WTC11 (cell line): ENCODE measurements around the gene LOXL3. TPM values are rescaled to one million over a fixed set of nuclear protein-coding genes. Genes with fewer than 3 reads are reported as not detected.

Experiments
- ATAC-seq: fragments of 200-7000 bp; cut with Tn5 transposase; 2 replicates; pipeline ENCODE4 v1.10.0; 2021; ENCODE audit warnings: mild to moderate bottlenecking, moderate library complexity
- CTCF ChIA-PET: fragments of 300-600 bp; sonication (Branson Sonifier 250); formaldehyde crosslinking; loops from one replicate; lab custom pipeline; 2021; ENCODE audit warnings: antibody characterized with exemption; lab: Charles Lee
- POLR2A ChIA-PET: fragments of 350-600 bp; sonication (Branson Sonifier 250); formaldehyde crosslinking; loops from one replicate; lab custom pipeline; 2021; ENCODE audit warnings: antibody characterized with exemption; lab: Charles Lee
- DNase-seq: peaks from one replicate; pipeline ENCODE4 v3.0.0; 2021; ENCODE audit warnings: low spot score
- H3K27ac Mint-ChIP-seq: 2 replicates; pipeline ENCODE4 v1.8.0; 2021; ENCODE audit warnings: mixed read lengths
- H3K27me3 Mint-ChIP-seq: 2 replicates; pipeline ENCODE4 v1.8.0; 2021; ENCODE audit warnings: low read depth, mild to moderate bottlenecking, moderate library complexity, mixed read lengths
- H3K36me3 Mint-ChIP-seq: 2 replicates; pipeline ENCODE4 v1.8.0; 2021; ENCODE audit warnings: mixed read lengths
- H3K4me1 Mint-ChIP-seq: 2 replicates; pipeline ENCODE4 v1.8.0; 2022; ENCODE audit warnings: mixed read lengths
- H3K4me3 Mint-ChIP-seq: 2 replicates; pipeline ENCODE4 v1.8.0; 2021; ENCODE audit warnings: mild to moderate bottlenecking, moderate library complexity, mixed read lengths
- H3K9me3 Mint-ChIP-seq: 2 replicates; pipeline ENCODE4 v1.8.0; 2021; ENCODE audit warnings: mixed read lengths
- AFF4 ChIP-seq: sonication (generic); formaldehyde crosslinking; IDR thresholded peaks from 2 replicates; pipeline ENCODE4 v1.8.1; 2023; ENCODE audit warnings: mild to moderate bottlenecking, missing genetic modification reagents, borderline replicate concordance
- CTCF ChIP-seq: fragments of 200-600 bp; IDR thresholded peaks from 2 replicates; pipeline ENCODE4 v1.8.0; 2022; ENCODE audit warnings: antibody characterized with exemption
- FOXJ3 ChIP-seq: sonication (generic); formaldehyde crosslinking; IDR thresholded peaks from 2 replicates; pipeline ENCODE4 v1.9.0; 2021; ENCODE audit warnings: missing genetic modification reagents, mild to moderate bottlenecking, borderline replicate concordance
- GABPB1 ChIP-seq: sonication (generic); formaldehyde crosslinking; IDR thresholded peaks from 2 replicates; pipeline ENCODE4 v1.8.1; 2023; ENCODE audit warnings: mild to moderate bottlenecking, missing genetic modification reagents
- GRHL2 ChIP-seq: fragments of 250-450 bp; sonication (Bioruptor Pico); IDR thresholded peaks from 2 replicates; pipeline ENCODE4 v1.8.0; 2022; ENCODE audit warnings: mild to moderate bottlenecking, moderate library complexity; ENCODE audit not compliant: insufficient replicate concordance, severe bottlenecking
- MYBL2 ChIP-seq: sonication (generic); formaldehyde crosslinking; IDR thresholded peaks from 2 replicates; pipeline ENCODE4 v1.8.1; 2023; ENCODE audit warnings: mild to moderate bottlenecking, moderate library complexity, missing genetic modification reagents
- NR2C2 ChIP-seq: sonication (generic); formaldehyde crosslinking; IDR thresholded peaks from 2 replicates; pipeline ENCODE4 v1.8.0; 2022; ENCODE audit warnings: mild to moderate bottlenecking, missing genetic modification reagents
- PREB ChIP-seq: sonication (generic); formaldehyde crosslinking; IDR thresholded peaks from 2 replicates; pipeline ENCODE4 v1.8.1; 2022; ENCODE audit warnings: mild to moderate bottlenecking, missing genetic modification reagents, moderate library complexity, borderline replicate concordance
- TEAD4 ChIP-seq: sonication (generic); formaldehyde crosslinking; IDR thresholded peaks from 2 replicates; pipeline ENCODE4 v1.8.0; 2022; ENCODE audit warnings: mild to moderate bottlenecking, missing genetic modification reagents
- USF1 ChIP-seq: sonication (generic); formaldehyde crosslinking; IDR thresholded peaks from 2 replicates; pipeline ENCODE4 v1.8.0; 2022; ENCODE audit warnings: mild to moderate bottlenecking, missing genetic modification reagents
- ZBTB43 ChIP-seq: sonication (generic); formaldehyde crosslinking; IDR thresholded peaks from 2 replicates; pipeline ENCODE4 v1.8.1; 2023; ENCODE audit warnings: mild to moderate bottlenecking, missing genetic modification reagents
- ZNF121 ChIP-seq: sonication (generic); formaldehyde crosslinking; IDR thresholded peaks from 2 replicates; pipeline ENCODE4 v1.8.0; 2023; ENCODE audit warnings: missing genetic modification reagents
- ZNF416 ChIP-seq: fragments of 250-450 bp; sonication (Bioruptor Pico); IDR thresholded peaks from 2 replicates; pipeline ENCODE4 v1.9.0; 2021; ENCODE audit warnings: mild to moderate bottlenecking, inconsistent platforms
- ZNF532 ChIP-seq: fragments of 250-450 bp; sonication (Bioruptor Pico); IDR thresholded peaks from 2 replicates; pipeline ENCODE4 v1.9.0; 2021; ENCODE audit warnings: mild to moderate bottlenecking, borderline replicate concordance
- total RNA-seq: library from RNA; stranded (reverse); gene quantifications from 3 replicates; pipeline ENCODE4 v1.2.3, GENCODE V29; 2021

LOXL3 gene
- total RNA-seq, 1 experiment from 2014 or later: 21.1 TPM

GRCh38 chr2:74488643-74489481 is 64.9 kb downstream of the LOXL3 start:
- H3K4me1 Mint-ChIP-seq: no peaks in the 10 kb centered on the region
- CTCF ChIA-PET: interaction anchor here (1.0 to 1.1 kb wide), 2 partner anchors 9 to 84 kb away, joined by 3 to 4 read pairs; no protein-coding TSS in a partner anchor
- TF ChIP-seq TEAD4 (CRISPR knock-in tag) (no peak), ZNF416 (CRISPR knock-in tag) (no peak), ZNF121 (0 out of 2 replicates have a peak, but pooled peaks have one; percentile 51), AFF4 (CRISPR knock-in tag) (no peak), PREB (0 out of 2 replicates have a peak, but pooled peaks have one; percentile 57), GABPB1 (CRISPR knock-in tag) (peak; percentile 56), CTCF (no peak), GRHL2 (CRISPR knock-in tag) (no peak)
- TF ChIP-seq, all 79 proteins: peak for 3
- Mint-ChIP-seq H3K4me3 (no peak overlapping the region), H3K27ac (no peak overlapping the region), H3K9me3 (no peaks in the 10 kb centered on the region), H3K27me3 (no peaks in the 10 kb centered on the region), H3K36me3 (peaks cover 45% of the 10 kb centered on the region)
- DNase-seq: no peak
- POLR2A ChIA-PET: no interaction called here
- peak; percentile 38; the same call in 1 of the 2 replicates for ATAC-seq

- POLR2A ChIA-PET: no interaction called here
- Mint-ChIP-seq H3K4me3 (no peak overlapping the region), H3K27ac (no peak overlapping the region), H3K36me3 (peaks cover 24% of the 10 kb centered on the region), H3K9me3 (no peaks in the 10 kb centered on the region), H3K4me1 (peaks cover 6% of the 10 kb centered on the region), H3K27me3 (no peaks in the 10 kb centered on the region)
- no peak for TF ChIP-seq FOXJ3 (CRISPR knock-in tag)
- no peak for TF ChIP-seq MYBL2
- no peak for TF ChIP-seq ZNF532 (CRISPR knock-in tag)
- TF ChIP-seq NR2C2 (CRISPR knock-in tag): no peak
- no peak for TF ChIP-seq ZBTB43
- TF ChIP-seq USF1 (CRISPR knock-in tag): no peak
- CTCF ChIA-PET: no interaction called here
- DNase-seq (no peak), ATAC-seq (no peak)
These were observed 67.6 kb downstream of the LOXL3 start for GRCh38 chr2:74486141-74486540.
